ENCODE data around the gene ECD.

DNA sequence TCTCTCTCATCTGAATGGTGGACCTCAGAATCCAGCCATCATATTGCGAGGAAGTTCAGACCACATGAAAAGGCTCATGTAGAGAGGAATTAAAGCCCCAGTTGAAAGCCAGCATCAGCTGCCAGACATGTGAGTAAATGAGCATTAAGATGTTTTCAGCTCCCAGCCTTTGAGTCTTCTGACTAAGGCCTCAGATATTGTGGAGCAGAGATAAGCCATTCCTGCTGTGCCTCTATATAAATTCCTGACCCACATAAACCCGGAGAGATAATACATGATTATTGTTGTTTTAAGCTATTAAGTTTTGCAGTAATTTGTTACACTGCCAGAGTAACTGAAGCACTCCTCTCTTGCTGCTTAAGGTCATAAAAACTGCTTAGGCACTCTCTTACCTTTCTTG lies 14.8 kb upstream of the ECD start:
- TF ChIP-seq CTCF (IDR thresholded peaks at IDR 0.05) (no peak), POLR2A (IDR thresholded peaks at IDR 0.05) (no peak)
